Stimulated activated CD8-positive, alpha-beta memory T cell treated with anti-CD3 and anti-CD28 coated beads, Interleukin-15, amount 100 ng/mL, for 48 hours (primary cell): ENCODE measurements around the gene PLOD3.

Experiments used
- DNase-seq, 2 donors: peaks; one replicate each; pipeline ENCODE4 v3.0.0-alpha.2; 2020; ENCODE audit warnings: low read depth in 2 of 2

Gene PLOD3

GRCh38 chr7:101165958-101166647, 51.3 kb downstream of the PLOD3 start:
- no peak for DNase-seq

DNA sequence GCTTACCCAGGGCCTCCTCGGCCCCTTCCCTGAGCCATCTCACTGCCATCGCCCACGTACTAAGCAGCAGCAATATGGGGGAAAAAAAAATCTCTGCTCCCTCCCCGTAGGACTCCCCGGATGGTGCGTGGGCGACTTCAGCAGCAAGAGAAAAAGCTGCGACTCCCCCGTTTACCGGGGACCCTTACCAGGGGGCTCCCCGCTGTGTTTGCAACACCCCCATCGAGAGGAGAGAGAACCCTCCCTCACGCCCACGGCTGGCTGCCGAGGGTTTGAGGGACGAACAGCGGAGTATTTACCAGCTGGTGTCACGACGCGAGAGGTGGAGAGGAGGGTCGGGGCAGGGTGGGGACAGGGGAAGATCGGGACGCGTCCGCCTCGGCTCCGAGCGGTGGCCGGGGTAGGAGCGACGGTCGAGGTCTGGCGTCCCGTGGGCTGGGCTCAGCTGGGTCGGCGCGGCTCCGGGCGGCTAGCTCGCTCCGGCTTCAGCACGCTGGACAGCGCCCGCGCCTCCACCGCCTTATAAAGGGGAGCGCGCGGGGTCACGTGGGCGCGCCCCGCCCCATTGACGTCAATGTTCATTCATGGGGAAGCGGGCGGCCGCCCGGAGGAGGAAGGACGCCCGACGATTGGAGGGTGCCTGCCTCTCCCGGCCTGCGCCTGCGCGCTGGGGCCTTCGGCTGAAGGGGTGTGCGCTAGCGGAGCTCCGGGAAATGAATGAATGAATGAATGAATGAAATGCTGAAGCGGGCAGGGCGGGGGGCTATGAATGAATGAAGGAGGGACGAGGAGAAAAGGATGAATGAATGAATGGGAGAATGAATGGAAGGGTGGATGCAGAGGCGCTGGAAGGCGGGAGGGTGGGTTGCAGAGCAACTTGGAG, 52.1 kb downstream of the PLOD3 start, which contains the start of gene VGF:
Gene VGF (minus strand): TSS at position 495 of the 883 bp plus-strand sequence. CDS start 726 bp downstream, outside the sequence.
- DNase-seq, result peak; percentile 86 to 91

GRCh38 chr7:101164071-101164840, 53.1 kb downstream of the PLOD3 start:
- DNase-seq, result no peak

GRCh38 chr7:101163279-101164070, 53.9 kb downstream of the PLOD3 start:
- no peak for DNase-seq

- DNase-seq, result no peak
Observed at GRCh38 chr7:101162551-101163278, 54.7 kb downstream of the PLOD3 start.

- no peak for DNase-seq
Observed at GRCh38 chr7:101161692-101162471, 55.5 kb downstream of the PLOD3 start.

- DNase-seq, result no peak
Observed at GRCh38 chr7:101160910-101161309, 56.5 kb downstream of the PLOD3 start.

DNA sequence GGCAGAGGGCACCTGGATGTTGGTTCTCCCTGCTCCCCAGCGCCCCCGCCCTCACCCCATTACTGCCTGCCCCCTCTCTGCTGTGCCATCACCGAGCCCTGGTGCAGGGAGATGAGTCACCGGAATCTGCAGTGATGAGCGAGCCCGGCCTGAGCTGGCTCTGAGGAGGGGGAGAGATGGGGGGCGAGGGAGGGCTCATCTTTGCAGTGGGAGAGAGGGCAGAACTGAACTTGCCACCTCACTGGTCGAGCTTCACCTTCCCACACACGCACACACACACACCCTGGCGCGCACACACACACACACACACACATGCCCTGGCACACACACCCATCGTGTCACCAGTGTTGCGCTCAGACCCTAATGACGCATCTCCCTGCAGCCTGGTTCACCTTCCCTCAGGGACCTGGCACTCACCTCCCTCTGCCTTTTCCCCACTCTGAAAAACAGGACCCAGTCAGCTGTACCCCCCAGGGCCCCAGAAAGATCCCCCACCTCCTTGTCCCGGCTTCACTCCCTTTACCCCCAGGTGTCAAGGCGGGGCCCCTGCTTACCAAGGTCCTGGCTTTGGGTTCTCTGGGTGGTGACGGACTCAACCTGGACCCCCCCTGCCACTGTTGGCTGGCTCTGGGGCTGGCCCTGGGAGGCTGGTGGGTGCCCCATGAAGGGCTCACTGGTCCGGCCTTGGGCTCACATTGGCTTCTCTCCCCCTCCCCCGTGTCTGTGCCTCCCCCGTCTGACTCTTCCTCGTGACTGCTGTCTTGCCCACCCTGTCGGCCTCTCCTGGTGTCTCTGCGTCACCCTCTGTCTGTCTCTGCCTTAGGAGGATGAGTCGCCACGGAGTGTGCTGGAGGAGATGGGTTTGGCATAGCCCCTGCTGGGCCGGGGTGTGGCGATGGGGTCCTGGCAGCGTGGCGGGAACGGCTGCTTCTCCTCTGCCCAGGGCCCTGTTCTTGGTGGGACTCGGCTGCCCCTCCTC, 57.4 kb downstream of the PLOD3 start:
- no peak for DNase-seq

GRCh38 chr7:101156866-101157589, 60.4 kb downstream of the PLOD3 start:
- no peak for DNase-seq

GRCh38 chr7:101156277-101156676, 61.1 kb downstream of the PLOD3 start:
- DNase-seq, result no peak
